Superior temporal gyrus (tissue), 1 donor: ENCODE data around the gene SC5D.

ENCODE experiments used
- DNase-seq: peaks from one replicate; pipeline ENCODE4 v3.0.0-alpha.2; 2016; ENCODE audit errors: extremely low spot score

SC5D gene

DNA sequence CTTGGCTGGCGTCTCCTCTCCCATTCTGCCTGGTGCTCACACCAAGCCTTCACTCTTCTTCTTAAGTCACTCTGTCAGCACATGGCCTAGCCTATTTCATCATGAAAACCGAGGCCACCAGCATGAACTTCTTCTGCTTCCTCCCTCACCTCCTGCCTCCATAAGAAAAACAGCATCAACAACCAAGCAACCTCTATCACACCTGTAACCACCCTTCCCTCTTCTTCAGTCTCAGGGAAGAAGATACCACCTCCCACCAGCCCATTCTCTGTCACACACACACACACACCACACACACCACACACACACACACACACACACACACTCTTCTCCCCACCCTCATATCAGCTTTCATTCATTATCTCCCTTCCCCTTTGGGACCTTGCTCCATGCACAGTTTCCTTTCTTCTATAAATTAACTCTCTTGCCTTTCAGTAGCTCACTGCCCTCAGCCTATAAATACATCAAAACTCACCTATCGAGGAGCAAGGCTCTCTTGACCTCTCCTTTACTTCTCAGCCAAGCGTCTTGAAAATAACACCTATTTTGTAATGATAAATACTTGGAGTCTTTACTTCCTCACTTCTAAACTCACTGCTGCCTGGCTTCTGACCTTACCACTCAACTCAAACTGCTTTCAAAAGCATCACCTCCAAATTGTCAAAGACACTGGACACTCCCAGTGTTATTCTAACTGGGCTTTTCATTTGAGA, 36.6 kb downstream of the SC5D start:
- DNase-seq = no peak

DNA sequence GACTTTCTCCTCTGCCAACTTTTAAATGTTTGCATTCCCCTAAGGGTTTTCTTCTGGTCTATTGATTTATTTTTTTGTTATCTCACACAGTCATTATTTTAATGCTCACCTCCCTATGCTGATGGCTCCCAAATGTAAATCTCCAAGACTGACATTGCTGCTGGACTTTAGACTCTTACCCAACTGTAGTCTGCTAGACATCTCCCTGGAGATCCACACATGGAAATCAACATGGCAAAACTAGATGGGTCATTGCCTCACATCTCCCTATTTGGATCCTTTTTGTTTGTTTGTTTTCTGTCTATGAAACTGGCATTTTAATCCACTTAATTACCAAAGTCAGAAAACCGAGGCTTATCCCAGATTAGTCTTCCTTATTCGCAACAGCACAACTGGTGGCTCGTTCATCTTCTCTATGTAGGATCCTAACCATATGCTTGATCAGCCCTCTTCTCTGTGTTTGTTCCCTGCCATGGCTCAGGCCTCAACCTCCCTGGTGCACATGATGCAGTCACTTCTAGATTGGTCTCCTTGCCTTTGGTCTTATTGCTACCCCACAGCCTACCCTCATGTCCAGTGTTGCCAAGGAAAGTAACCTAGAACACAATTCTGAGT, 37.3 kb downstream of the SC5D start:
- DNase-seq = no peak

DNA sequence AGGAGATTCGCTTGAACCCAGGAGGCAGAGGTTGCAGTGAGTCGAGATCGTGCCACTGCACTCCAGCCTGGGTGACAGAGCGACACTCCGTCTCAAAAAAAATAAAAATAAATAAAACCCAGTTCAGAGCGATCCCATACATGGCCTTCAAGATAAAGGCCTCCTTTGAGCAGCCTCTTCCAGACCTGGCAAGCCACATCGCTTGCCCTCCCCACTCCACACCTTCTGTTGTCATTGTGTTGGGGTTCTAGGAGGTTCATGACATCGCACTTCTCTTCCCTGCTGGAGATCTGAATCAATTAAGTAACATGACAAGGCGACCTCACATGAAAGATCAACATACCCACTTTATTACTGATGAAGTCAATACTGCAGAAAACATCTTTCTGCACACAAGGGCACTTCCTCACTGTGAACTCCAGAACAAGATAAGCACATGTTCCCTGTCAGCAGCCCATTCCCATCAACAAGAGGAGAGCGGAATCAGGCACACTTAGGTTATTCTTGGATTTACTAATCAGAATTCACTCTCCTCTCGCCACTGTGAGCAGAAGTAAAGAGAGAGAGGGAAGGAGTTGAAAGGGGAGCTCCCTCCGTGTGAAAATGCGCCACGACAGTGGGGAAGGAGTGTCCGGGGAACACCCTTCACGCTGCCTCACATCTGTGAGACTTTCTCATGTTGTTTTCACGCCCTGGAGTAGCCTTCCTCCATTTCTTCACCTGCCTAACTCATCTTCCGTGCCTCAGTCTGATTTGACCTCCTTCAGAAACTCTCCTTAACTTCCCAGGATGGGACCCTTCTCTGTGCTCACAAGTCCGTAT, 38.3 kb downstream of the SC5D start:
- no peak for DNase-seq

DNA sequence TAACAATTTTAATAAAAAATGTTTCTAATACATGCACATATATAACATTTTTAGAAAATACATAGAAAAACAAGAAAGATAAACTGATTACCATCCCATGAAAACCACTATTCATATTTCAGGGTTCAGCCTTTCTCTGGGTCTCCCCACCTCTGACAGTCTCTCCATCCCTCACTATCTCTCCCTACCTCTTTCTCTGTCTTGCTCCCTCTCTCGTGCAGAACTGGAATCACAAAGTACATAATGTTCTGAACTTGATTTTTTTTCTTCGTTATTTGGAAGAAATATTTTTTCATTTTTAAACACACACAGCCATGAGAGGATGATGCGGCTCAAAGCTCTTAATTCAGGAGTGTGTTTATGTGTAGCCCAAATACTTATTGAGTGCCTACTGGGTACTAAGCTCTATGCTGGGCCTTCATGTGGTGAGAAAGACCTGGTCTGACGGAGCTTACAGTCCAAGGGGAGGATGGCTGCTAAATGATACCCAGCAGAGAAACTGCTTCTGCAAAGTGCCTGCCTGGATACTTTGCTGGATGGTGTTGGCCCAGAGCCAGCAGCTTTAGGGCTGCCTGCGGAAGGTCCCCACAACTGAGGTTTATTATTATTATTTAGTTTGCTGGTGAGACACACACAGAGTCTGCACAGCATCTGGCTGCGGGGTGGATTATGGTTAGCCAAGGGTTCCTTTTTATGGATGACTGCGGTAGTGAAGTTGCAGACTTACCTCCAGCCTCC, 42.6 kb downstream of the SC5D start:
- no peak for DNase-seq

DNA sequence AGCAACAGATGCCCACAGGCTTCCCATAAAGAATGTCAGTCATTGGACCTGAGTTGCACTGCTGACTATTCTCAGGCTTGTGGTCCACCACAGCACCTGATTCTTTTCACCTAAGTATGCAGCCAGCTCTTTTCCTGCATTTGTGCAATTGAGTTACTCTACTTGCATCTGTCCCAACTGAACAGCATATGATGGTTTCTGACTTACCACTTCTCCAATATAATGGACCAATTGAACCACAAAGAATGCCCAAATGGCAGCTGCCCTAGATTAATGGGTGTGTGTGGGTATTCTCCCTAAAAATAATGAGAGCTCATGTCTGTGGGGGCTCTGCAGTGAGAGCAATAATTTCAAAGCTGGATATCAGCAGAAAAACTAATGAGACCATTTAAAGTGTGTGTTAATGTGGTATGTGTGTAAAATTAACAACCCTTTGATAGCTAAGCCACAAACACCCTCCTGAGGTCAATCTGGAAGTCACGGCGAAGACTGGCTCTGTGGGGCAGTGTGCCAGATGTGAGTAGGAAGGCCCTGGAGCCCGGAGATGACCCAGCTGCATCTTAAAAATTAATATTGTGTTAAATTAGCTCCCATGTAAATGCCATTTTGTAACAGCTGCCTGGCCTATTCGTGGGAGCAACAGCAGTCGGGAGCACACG, 43.8 kb downstream of the SC5D start:
- DNase-seq = no peak

DNA sequence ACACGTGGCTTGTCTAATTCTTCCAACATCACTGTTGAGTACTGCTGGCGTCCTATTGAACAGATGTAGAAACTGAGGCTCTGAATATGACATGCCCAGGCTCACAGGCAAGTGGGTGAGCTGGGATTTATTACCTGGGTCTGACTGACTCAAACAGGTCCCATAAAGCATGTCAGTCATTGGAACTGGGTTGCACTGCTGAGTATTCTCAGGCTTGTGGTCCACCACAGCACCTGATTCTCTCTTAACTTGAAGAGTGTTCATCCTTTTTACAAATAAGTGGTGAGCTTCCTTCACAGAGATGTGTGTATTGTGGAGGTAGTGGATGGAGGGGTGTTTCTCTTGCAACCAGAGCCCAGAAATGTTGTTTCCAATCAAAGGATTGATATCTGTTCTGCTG, 44.5 kb downstream of the SC5D start:
- DNase-seq = no peak

DNA sequence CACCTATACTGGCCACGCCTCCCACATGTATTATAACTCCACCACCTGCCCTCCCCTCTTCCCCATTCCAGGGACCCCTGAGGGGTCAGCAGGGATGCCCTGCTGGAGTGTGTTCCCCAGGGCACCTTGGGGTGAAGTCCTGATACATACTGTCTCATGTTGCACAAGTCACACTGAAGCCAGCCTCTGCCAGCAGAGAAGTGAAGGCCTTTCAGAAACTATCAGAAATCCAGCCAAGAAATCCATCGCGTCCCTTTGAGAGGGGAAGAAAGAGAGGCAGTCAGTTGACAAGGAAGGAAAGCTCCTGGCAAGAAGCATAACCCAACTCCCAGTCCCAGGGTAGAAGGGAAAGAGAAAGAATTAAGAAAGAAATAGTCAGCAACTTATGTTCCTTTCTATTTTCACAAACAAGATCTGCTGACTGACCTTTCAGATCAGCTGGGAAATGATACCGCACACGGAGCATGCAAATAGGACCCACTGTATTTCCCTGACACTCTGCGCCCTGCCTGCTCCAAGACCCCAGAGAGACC, 45.2 kb downstream of the SC5D start:
- peak; percentile 51 for DNase-seq

DNA sequence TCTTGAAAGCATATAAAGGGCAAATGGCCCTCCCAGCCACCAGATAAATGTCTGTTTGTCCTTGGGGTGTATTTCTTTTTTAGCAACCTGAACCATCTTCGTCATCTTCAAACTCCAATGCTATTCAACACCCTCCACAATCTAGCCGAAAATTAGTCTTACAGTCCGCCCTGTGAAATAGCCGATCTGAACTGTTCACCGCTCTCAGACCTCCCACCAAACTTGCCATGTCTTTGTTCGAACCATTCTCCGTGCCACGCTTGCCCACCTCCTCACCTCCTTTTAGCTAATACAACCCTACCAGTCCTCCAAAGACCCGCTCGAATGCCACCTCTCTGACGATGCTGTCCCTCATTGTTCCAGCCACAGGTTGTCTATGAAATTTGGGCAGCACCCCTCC, 46.0 kb downstream of the SC5D start:
- DNase-seq = no peak

DNA sequence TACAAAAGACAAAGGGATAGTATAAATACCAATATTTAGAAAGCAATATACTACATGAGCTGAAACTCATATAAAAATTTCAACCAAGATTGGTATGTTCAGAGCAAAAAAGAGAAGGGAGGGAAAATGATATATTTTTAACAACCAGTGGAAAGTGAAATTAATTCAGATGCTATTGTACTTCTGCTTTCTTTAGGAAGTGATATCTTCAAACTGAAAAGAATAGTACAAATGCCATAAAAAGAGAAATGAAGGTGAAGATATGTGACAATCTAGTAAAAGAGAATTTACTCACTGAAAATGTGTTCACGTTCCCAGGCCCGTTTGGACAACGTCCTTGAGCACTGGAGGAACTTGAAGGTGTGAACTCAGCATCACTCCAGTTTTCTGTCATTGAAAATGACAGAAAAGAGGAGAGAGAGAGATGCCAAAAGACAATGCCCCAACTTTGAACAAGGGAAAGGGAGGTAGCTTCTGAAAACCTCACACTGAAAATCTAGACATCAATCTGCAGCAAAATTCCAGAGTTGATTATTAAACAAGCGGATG, 47.5 kb downstream of the SC5D start:
- DNase-seq = no peak

DNA sequence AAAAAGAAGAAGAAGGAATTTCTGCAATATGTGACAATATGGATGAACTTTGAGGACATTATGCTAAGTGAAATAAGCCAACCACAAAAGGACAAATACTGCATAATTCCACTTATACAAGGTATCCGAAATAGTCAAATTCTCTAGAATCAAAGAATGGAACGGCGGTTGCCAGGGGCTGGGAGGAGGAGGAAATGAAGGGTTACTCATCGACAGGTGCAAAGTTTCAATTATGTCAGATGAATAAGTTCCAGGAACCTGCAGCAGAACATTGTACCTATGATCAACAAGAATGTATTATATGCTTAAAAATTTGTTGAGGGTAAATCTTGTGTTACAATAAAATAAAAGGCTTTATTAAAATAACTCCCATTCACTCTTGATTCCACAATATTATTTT, 49.0 kb downstream of the SC5D start:
- no peak for DNase-seq

DNA sequence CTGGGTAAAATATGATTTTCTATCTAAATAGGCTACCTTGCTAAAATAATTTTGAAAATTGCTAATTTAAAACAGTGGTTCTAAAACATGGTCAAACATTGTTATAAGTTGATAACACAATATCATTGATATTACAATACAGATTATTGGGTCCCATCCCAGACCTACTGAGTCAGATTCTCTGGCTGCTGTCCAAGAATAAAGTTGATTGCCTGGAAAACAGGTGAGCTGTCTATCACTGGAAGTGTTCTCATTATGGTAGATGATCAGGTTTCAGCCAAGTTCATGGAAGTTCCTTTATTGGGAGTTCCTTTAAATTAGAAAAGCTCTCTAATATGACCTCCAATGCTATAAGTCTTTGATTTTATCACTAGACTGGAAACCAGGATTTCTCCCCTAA, 52.3 kb downstream of the SC5D start:
- DNase-seq = no peak

DNA sequence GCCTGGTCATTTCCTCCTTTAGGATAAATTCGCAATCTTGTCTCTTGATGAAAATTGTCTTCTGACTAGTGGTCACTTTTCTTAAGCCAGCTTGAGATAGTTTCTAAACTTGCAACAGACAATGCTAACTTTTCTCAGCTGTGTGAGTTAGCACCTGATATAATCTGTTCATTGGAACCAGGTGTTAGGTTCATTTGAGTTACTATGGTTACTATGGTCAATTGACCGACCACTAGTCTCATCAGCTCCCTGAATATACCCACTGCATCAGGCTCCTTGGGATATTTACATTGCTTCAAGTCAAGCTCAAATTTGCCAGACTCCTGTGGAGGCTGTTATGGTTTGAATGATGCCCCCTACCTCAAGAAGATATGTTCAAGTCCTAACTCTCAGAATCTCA, 54.5 kb downstream of the SC5D start:
- no peak for DNase-seq

DNA sequence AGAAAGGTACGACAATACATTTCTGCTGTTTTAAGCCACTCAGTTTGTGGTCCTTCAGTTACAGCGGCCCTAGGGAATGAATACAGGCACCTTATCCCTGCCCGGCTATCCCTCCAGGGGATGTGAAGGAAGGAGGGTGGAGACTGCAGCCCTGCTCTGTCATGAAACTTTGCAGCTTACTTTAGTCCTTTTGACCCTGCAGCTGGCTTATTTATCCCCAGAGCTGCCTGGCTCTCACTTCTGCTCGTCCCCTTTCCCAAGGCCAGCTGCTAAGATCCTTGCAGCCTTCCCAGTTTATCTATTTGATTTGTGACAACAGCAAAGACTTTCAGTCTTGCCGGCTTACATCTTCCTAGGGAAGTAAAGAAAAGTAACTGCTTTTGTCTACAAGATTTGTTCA, 55.2 kb downstream of the SC5D start:
- DNase-seq = no peak

DNA sequence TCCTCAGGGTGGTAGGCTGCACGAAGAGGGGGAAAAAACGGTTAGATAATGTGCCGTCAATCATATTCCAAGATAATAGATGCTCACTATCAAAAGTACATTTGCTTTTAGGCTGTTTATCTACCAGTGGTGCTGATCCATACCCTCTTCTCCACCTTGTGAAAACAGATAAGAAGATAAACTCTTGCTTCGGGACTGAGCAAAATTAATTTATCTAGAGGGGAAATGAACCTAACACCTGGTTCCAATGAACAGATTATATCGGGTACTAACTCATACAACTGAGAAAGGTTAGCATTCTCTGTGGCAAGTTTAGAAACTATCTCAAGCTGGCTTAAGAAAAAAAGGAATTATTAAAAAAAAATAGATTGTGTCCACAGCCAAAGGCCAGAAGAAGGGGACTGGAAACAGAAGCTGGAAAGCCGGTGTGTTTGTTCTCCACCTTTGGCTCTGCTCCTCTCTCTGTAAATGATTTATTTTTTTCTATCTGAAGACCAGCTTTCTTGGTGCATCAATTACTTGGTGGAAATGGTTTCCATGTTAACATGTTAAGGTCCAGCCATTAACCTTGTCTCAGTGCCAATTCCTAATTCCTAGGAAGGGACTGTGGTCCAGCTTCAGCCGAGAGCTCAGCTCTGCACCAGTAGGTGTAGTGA, 55.8 kb downstream of the SC5D start:
- DNase-seq = no peak

DNA sequence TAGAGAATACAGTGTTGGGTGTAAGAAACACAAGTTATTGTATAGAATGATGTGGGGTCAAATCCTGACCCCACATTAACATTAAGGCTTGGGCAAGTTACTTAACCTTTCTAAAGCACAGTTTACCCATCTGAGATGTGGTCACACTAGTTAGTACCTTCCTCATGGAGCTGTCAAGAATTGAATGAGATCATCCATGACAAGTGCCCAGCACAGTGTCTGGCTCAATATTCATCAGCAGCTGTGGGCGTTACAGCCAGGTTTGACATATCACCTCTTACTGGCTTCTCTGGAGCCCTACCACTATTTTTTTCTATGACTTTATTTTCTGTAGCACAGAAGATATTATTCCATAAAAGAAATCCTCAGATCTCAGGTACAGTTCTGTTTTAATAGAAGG, 57.2 kb downstream of the SC5D start:
- no peak for DNase-seq

DNA sequence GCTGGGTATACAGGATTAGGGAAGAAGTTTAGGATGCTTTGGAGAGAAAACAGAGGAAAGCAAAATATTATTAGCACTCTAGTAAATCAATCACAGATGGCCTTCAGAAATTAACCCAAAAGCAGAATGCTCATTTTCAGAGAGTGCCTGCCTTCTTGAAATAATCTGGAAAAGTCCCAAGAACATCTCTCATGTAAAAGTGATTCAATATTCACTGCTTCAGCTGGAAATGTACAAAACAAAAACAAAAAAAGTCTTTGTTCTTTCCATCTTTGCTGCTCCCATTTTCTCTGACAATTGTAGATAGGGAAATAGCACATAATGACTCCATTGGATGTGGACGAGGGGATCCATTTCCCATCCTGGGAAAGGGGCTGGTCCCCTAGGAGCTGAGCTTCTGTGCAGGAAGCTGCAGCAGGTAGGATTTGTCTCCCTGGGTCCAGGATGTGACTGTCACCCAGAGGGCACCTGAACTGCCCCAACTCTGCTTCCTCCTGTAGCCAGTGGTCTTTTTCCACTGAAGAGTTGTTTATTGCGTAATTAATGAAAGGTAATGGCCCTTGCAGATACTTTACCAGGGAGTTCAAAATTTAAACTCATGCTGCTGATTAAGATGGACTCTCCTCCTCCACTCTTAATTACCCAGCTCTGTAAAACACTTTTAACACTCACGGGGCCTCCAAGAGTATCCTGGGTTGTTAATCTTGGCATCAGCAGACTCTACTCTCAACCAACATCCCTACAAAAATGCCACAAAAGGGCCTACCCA, 57.9 kb downstream of the SC5D start:
- DNase-seq = peak; percentile 66

DNA sequence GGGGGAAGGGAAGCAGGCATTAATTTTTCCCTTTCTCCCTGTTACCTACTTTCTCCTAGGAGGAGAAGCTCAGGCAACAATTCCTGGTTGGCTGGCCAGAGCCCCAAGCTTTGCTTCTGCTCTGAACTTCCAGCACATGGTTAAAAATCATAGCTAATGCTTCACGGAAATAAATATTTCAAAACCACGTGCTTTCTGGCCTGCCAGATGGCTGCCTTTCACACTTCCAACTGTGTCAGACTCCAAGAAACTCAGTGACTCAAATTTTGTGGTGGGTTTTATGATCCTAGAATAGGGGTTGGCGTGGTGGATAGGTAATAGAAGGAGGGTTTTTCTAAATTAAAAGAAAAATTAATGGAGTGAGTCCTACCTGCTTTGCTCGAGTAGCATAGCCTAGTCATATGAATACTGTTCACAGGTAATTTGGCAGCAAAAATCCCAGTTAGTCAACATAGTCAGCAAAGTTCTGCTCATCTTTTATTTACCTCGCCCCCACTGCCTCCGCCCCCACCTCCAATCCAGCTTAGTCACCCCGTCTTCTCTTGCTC, 58.6 kb downstream of the SC5D start:
- peak; percentile 43 for DNase-seq

DNA sequence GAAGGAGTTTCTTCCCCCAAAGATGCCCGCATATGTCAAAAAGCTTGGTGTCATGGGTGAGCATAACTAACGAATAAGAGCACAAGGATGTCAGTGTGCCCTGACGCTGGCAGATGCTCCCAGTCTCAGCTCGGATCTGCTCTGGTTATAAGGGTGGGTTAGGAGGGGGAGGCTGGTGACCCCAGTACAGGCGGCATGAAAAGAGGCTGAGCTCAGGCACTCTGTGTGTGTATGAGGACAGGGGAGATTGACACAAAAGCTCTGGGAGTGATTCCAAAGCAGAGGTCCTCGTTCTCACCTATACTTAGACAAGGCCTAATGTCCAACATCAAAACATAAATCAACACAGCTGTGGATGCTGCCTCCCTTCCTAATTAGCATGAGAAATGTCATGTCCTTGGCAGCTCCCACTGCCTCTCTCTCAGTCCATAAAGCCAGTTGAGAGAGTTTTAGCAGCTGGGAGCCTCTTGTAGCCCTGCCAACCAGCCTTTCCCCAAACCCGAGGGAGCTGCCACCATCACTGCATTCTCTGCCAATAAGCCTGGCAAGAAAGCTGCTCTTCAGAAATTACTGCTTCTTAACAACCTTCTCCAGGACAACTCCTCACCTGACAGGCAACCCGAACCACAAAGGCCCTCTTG, 59.8 kb downstream of the SC5D start:
- peak; percentile 85 for DNase-seq

DNA sequence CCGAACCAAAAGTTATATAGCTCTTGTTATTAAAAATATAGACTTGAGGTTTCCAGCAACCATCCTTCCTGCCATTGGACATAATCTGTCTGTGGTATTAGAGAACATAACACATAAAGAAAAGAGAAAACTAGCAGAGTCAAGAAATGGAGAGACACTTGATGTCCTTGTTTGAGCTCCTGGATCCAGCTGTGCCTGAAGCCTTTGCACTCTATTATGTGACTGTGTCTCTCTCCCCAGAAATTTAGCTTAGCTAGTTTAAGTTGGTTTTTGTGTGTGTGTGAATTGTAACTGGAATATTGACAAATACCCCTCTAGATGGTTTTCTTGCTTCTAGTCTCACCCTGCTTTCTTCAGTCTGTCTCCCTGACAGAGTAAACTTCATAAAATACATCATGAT, 61.6 kb downstream of the SC5D start:
- DNase-seq = no peak
